GM19452 (cell line): ENCODE measurements around the gene ACSL6.

Experiments used
- ATAC-seq: cut with Tn5 transposase; IDR thresholded peaks from one replicate; pipeline ENCODE4 v1.9.1; 2021; ENCODE audit not compliant: unreplicated experiment

ACSL6 gene

GRCh38 chr5:132049093-132049492 lies 37.6 kb upstream of the ACSL6 start:
- no peak for ATAC-seq

- ATAC-seq: no peak
Measured at GRCh38 chr5:132046880-132047299, 35.4 kb upstream of the ACSL6 start.

DNA sequence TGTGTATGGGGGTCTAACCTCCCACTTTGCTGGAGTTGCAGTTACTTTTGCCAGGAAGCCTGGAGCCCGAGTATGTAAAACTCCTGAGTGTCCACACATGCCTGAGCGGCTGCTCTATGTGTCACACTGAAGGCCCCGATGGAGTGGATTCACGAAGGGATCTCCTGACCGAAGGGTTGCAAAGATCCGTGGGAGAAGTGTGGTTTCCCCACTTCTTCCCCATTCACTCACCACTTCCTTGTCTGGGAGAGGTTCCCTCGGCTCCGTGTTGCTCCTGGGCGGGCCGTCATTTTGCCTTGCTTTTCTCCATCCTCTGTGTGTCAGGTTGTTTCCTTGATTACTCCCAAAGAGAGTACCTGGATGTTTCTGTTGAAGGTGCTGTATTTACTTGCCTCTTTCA lies 32.7 kb upstream of the ACSL6 start:
- ATAC-seq: no peak

GRCh38 chr5:132037353-132037752 lies 25.9 kb upstream of the ACSL6 start:
- no peak for ATAC-seq

DNA sequence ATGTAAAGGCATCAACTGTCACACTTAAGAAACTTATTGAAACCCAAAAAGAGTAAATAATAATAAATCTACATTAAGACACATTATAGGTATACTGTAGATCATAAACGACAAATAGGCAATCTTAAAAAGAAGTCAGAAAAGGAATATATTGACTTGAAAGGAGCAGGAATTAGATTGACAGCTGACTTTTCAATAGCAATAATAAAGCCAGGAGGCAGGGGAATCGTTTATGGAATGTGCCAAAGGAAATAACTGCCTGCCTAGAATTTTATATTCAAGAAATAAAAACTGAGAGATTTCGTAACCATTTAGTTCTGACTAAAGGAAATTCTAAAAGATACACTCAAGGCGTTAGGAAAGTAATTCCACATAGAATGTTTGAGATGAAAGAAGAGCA lies 21.7 kb upstream of the ACSL6 start:
- ATAC-seq: no peak

DNA sequence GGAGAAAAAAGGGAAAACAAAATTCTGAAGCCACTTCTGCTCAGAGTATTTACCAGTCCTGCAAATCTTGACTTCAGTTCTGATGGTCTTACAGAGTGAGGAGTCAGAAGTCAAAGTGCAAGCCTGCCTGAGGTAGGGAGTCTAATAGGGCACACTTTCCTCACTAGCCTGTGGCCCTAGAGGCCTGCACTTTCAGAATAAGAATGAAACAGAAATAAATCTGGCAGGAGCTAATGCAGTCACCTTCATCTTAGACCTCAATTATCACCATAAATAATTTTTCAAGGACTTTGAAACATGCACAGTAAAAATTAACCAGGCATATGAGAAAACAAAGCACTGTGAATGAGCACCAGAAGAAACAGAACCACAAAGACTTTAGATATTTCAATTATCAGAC lies 20.7 kb upstream of the ACSL6 start:
- no peak for ATAC-seq

DNA sequence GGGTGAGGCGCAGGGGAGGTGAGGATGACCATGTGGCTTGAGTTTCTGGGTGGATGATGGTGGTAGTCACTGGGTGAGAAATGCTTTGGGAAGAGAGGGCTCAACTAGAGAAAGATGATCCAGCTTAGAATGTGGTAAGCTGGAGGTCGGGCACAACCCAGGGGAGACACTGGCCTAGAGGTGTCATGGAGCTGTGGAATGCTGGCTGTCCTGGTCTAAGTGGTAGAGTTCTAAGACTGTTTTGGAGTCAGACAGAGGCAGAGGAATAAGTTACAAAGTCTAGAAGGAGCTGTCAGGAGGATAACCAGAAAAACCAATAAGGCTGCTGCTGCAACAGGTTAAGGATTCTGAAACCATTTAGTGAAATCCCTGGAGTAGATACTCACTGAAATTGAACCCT lies 19.2 kb upstream of the ACSL6 start:
- ATAC-seq: no peak

GRCh38 chr5:132029609-132030330 lies 18.3 kb upstream of the ACSL6 start:
- ATAC-seq: no peak

GRCh38 chr5:132027027-132027426 lies 15.6 kb upstream of the ACSL6 start:
- no peak for ATAC-seq

GRCh38 chr5:132026516-132027008 lies 15.1 kb upstream of the ACSL6 start:
- ATAC-seq: no peak

- no peak for ATAC-seq
Measured at GRCh38 chr5:132025403-132025971, 14.0 kb upstream of the ACSL6 start.

DNA sequence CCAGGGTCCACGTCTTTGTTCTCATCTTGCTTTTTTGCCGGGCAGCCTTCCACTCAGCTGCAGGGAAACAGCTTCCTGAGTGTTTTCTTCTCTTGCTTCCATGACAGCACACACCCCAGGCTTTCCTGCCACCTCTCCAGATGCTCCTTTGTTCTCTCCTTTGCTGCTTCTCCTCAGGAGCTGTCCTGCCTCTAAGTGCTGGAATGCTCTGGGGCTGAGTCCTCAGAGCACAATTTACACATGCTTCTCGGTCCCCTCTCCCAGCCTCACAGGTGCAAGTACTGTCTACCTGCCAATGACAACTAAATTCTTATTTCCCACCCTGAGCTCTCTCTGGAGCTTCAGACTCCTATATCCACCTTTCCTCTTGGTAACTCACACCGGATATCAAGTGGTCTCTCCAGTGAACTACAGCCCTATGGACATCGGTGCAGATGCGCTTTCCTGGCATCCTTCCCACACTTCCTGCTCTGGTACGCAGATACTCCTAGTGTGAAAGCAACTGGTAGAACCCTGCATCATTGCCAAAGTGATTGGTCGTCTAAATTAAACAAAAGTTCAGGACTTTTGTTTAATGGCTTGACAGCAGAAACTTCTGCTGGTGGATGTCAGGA lies 13.4 kb upstream of the ACSL6 start:
- no peak for ATAC-seq

GRCh38 chr5:132024117-132024435 lies 12.6 kb upstream of the ACSL6 start:
- ATAC-seq: no peak

DNA sequence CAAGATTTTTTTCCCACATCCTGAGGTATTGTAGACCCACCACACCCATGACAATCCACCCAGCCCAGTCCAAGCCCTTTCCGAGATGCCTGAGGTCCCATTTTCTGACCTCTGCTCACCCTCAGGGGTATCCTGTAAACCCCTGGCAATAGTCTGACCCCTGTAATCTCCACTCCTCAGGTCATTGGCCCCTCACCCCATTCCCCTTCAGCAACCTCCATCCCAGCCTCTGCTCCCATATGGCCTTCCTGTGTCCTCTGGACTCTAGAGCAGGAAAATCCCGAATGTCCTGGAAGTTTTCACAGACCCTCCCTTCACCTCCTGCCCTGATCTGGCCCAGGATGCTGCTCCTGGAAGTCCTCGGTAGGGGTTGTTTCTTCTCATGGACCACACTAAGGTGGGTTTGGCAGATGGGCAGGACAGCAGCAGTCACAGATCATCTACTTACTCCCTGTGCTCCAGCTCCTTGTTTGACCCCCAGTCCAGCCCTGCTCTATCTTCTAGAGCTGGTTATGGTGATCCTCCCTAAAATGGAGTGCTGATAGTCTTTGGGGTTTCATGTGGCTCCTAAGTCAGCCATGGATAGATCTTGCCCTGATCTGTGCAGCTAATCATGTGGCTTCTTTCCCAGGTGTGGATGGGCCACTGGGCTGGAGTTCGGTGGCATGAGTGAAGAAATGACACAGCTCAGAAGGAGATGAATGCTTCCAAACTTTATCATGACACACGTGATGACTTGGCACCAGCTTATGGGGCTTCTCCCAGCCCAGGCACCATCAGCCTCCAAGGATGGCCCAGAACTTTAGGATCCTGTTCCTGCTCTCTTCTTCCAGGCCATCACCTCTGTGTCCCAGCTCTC lies 12.0 kb upstream of the ACSL6 start:
- no peak for ATAC-seq

DNA sequence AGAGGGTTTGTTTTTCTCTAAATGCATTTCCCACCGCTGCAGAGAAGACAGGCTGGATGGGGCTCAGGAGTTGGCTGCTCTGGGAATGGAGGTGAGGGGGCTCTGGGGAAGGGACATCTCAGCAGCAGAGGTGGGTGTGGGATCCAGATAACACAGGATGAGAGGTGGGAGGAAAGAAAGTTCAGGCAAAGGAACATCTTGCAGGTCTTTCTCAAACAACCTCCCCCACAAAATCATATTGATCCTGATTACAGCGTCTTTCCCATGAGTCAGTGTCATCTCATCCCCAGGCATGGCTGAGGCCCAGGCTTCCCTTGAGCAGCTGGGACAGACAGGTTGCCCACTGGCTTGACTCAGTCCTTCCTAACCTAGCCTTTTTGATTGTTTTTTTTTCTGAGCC lies 11.3 kb upstream of the ACSL6 start:
- no peak for ATAC-seq

GRCh38 chr5:132021654-132022053 lies 10.2 kb upstream of the ACSL6 start:
- ATAC-seq: no peak

DNA sequence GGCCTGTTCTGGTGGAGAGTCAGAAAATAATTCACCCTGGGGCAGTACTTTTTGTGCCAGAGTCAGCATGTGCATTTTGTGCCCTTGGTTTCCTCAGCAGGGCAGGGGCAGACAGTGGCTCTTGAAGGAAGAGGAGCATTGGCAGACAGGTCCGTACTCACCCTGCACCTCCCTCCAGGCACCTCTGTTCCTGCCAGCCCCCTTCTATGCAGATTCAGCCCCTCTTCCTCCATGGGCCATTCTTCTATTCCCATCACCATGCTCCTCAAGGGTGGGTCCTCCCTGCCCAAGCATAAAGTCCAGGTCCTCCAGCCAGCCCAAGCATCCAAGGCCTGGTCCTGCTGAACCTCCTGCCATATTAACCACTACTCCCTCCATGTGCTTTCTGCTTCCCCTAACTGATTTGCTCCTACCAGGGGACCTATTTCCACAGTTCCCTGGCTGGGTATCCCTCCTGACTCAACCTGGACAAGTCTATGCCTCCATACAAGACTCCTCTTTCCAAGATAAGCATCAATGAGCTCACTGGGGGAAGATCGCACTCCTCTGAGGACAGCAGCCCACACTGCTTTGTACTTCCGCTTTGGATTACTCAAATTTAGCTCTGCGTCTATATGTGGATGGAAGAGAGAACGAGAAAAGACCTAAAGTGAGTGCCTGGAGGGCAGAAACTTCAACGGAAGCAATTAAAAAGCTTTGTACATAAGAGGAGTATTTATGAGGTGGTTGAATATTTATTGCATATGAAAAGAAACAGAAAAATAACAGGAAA lies 9.3 kb upstream of the ACSL6 start:
- peak; percentile 21 for ATAC-seq

DNA sequence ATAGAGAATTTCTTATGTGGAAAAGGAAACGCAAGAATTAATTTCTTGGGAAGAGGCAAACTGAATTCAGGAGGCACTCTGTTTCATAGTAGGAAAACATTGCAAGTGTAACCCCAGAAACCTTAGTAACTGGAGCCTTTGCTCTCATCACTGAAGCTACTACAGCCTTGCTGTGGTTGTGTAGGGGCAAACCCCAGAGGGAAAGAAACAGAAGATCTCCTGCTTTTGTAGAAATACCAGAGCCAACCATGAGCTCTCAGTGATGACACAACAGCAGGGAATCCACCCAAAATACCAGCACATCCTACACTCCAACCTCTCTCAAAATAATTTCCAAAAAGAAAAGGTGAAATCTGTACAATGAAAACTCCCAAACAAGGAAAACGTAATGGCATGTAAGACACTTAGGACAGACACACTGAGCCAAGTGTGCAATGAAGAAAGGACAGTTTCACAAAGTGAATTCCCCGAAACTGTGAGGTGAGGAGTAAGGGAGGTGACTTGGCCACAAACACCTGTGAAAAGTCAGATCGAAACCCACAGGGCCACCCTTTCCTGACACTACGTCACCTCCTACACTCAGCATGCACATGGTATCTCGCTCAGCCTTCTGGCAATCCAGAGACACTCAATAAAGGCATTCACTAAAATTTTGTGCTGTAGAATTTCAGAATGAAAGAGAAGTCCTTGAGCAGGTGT lies 8.5 kb upstream of the ACSL6 start:
- ATAC-seq: peak; percentile 96

GRCh38 chr5:132019337-132019736 lies 7.9 kb upstream of the ACSL6 start:
- peak; percentile 40 for ATAC-seq
